Pancreas (tissue), 10 donors: ENCODE measurements around the gene RAB36. TPM values are rescaled to one million over a fixed set of nuclear protein-coding genes. Genes with fewer than 3 reads are reported as not detected.

ENCODE experiments used
- ATAC-seq, 4 donors: fragments of 200-7000 bp; cut with Tn5 transposase; one replicate each; pipeline versions ENCODE4 v1.8.0 to v1.9.1; 2020; ENCODE audit warnings: mild to moderate bottlenecking in 4 of 4, moderate library complexity in 4 of 4
- DNase-seq, 6 donors: peaks; one replicate each; pipeline ENCODE4 v3.0.0-alpha.2; 2020
- FAIRE-seq: peaks from 2 replicates; lab custom pipeline; 2012; peaks lifted over from hg19 to GRCh38; lab: Jason Lieb, UNC
- H3K27ac ChIP-seq, 4 donors: fragments of 200-600 bp; sonication (generic); 1 replicate in 3 of 4; 2 replicates in 1 of 4; pipeline versions ENCODE4 v1.5.0 to v1.8.0; 2020
- H3K27me3 ChIP-seq, 4 donors: fragments of 200-600 bp; one replicate each; pipeline ENCODE4 v1.8.0; 2021
- H3K36me3 ChIP-seq, 3 donors: fragments of 200-600 bp; sonication (generic) in 1 of 3; one replicate each; pipeline versions ENCODE4 v1.5.0 to v1.8.0; 2020 to 2021
- H3K4me1 ChIP-seq, 3 donors: fragments of 200-600 bp; one replicate each; pipeline ENCODE4 v1.8.0; 2021
- H3K4me3 ChIP-seq, 4 donors: fragments of 200-600 bp; sonication (generic) in 2 of 4; one replicate each; pipeline versions ENCODE4 v1.5.0 to v1.8.0; 2020 to 2021
- H3K9me3 ChIP-seq, 4 donors: fragments of 200-600 bp; one replicate each; pipeline ENCODE4 v1.8.0; 2021
- WGBS, 2 donors: extraction: QIAGEN DNeasy Blood & Tissue Kit; methylation state at CpG; one replicate each; pipeline ENCODE4 v1.1.7; 2013; 5-methylcytosine and 5-hydroxymethylcytosine counted together
- intact Hi-C, 3 donors: fragments of 100-400 bp; cut with DNase I; formaldehyde crosslinking; loops; one replicate each; pipeline versions ENCODE4 v1.11.1 to v1.14.2; 2022
- polyA plus RNA-seq, 2 donors: library from polyadenylated mRNA; stranded (reverse); fragments of 200-250 nt; gene quantifications; one replicate each; pipeline ENCODE4 v1.2.3, GENCODE V29; 2013
- total RNA-seq, 6 donors: library from RNA; stranded (reverse); fragmentation: NEBNext Ultra II Directional in 4 of 6; extraction: Animal tissue kit (Norgen Biotek cat#: 25700) in 4 of 6; gene quantifications; one replicate each; pipeline versions ENCODE4 v1.2.1 to v1.2.4, GENCODE V29; 2021 to 2023
- TF ChIP-seq, protein P1 (sequence below), 4 donors: fragments of 200-600 bp; sonication (generic) in 3 of 4; IDR thresholded peaks; one replicate each; pipeline versions ENCODE4 v1.5.0 to v1.8.0; 2021; ENCODE audit warnings: antibody characterized with exemption in 4 of 4
- donor health status: healthy with polysubstance abuse.
- donor health status: DM: no; HTN: no; CAD: no; lungs with moderate emphysema.
- donor health status: DM: no; HTN: no; CAD: no.
- donor health status: control.
- donor health status: control.
- donor health status: Bipolar disorder and iron deficiency.
- donor health status: DM: yes; HTN: yes; CAD: no.
- donor health status: DM: no; HTN: no; CAD: no.
- donor health status: DM: no; HTN: no; CAD: no.
- donor health status: DM: yes; HTN: yes; CAD: no.

The RAB36 gene
- total and polyA plus RNA-seq, 8 donors: 1.2 to 7.3 (median 3.1) TPM

GRCh38 chr22:23166042-23166831, 21.0 kb downstream of the RAB36 start:
- Histone ChIP-seq H3K36me3 (no peaks in the 10 kb centered on the region), H3K4me1 (no peaks in the 10 kb centered on the region), H3K27ac (no peak overlapping the region), H3K4me3 (no peak overlapping the region), H3K9me3 (no peaks in the 10 kb centered on the region), H3K27me3 (no peaks in the 10 kb centered on the region)
- FAIRE-seq (no peak), ATAC-seq (no peak), DNase-seq (peak in 1 of 6 donors; percentile 30)
- TF ChIP-seq, protein P1, sequence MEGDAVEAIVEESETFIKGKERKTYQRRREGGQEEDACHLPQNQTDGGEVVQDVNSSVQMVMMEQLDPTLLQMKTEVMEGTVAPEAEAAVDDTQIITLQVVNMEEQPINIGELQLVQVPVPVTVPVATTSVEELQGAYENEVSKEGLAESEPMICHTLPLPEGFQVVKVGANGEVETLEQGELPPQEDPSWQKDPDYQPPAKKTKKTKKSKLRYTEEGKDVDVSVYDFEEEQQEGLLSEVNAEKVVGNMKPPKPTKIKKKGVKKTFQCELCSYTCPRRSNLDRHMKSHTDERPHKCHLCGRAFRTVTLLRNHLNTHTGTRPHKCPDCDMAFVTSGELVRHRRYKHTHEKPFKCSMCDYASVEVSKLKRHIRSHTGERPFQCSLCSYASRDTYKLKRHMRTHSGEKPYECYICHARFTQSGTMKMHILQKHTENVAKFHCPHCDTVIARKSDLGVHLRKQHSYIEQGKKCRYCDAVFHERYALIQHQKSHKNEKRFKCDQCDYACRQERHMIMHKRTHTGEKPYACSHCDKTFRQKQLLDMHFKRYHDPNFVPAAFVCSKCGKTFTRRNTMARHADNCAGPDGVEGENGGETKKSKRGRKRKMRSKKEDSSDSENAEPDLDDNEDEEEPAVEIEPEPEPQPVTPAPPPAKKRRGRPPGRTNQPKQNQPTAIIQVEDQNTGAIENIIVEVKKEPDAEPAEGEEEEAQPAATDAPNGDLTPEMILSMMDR (IDR thresholded peaks at IDR 0.05): no peak
- 59 to 63% methylated on average over 6 of the region's 6 CpGs for WGBS, 2 donors
- intact Hi-C loops: no loop called here

DNA sequence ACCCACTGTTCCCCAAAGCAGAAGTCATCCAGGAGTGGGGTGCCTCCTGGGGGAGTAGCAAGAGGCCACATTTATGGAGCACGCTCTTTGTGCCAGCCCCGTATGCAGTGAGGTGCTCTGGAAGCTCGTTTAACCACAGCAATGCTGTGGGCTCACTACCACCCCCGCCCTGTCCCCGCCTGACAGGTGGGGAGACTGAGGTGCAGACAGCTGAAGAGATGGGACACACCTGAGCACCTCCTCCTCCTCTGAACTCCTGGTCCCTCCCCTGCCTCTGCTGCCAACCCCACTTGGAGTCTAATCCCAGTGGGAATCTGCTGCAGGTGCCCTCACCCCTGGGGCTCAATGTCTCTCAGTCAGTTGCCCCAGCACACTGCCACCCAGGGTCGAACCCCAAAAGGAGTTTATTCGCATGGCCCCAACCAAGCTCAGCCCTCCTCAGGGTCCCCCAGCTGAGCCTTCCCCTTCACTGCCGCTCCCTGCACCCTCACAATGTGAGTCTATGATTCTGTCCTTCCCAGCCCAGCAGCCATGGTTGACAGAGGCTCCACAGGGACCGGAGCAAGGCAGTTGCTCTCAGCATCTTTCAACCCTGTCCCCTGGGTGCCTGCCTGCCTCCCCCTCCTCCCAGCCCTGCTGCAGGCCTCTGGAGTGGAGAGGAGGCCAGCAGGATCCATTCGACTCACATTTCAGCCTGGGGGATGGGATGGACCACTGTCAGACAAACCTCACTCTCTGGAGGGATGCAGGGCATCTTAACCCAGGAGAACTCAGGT, 21.8 kb downstream of the RAB36 start:
- no peak for FAIRE-seq
- no peaks in the 10 kb centered on the region for H3K36me3 ChIP-seq
- peak in 1 of 6 donors; percentile 36 for DNase-seq
- H3K4me3 ChIP-seq: no peak overlapping the region
- 85 to 89% methylated on average over 10 of the region's 10 CpGs for WGBS, 2 donors
- H3K9me3 ChIP-seq: no peaks in the 10 kb centered on the region
- TF ChIP-seq, protein P1 (IDR thresholded peaks at IDR 0.05): no peak
- H3K4me1 ChIP-seq: no peaks in the 10 kb centered on the region
- no peaks in the 10 kb centered on the region for H3K27me3 ChIP-seq
- ATAC-seq: no peak
- intact Hi-C loops: no loop called here
- no peak overlapping the region for H3K27ac ChIP-seq

GRCh38 chr22:23168391-23169042, 23.2 kb downstream of the RAB36 start:
- H3K9me3 ChIP-seq: no peaks in the 10 kb centered on the region
- no peaks in the 10 kb centered on the region for H3K4me1 ChIP-seq
- WGBS, 2 donors: 89 to 92% methylated on average over 9 of the region's 9 CpGs
- DNase-seq (peak in 1 of 6 donors; percentile 27), FAIRE-seq (no peak), ATAC-seq (no peak)
- no peaks in the 10 kb centered on the region for H3K36me3 ChIP-seq
- TF ChIP-seq, protein P1 (IDR thresholded peaks at IDR 0.05): no peak
- intact Hi-C loops: no loop called here
- H3K27ac ChIP-seq: no peak overlapping the region
- H3K27me3 ChIP-seq: no peaks in the 10 kb centered on the region
- no peak overlapping the region for H3K4me3 ChIP-seq

- no peak overlapping the region for H3K27ac ChIP-seq
- FAIRE-seq: no peak
- 93 to 97% methylated on average over 4 of the region's 4 CpGs for WGBS, 2 donors
- no peaks in the 10 kb centered on the region for H3K9me3 ChIP-seq
- DNase-seq: no peak
- no peaks in the 10 kb centered on the region for H3K36me3 ChIP-seq
- intact Hi-C loops: no loop called here
- H3K4me3 ChIP-seq: no peak overlapping the region
- H3K27me3 ChIP-seq: no peaks in the 10 kb centered on the region
- no peak for ATAC-seq
- TF ChIP-seq, protein P1 (IDR thresholded peaks at IDR 0.05): no peak
- H3K4me1 ChIP-seq: no peaks in the 10 kb centered on the region
Observed at GRCh38 chr22:23169043-23169406, 23.7 kb downstream of the RAB36 start.
